ENCODE measurements around the gene ZCCHC2.

- TF ChIP-seq POLR2A (IDR thresholded peaks at IDR 0.05) (no peak), CTCF (IDR thresholded peaks at IDR 0.05) (no peak)
These were observed 6.8 kb downstream of the ZCCHC2 start for GRCh38 chr18:62529597-62529996.

Data from esophagus squamous epithelium (tissue), 4 donors.